ENCODE data around the gene IHH. TPM values are rescaled to one million over a fixed set of nuclear protein-coding genes. Genes with fewer than 3 reads are reported as not detected.

IHH gene
- total RNA-seq (2021), result 0.15 TPM in 2 replicates
- Bru-seq, nascent RNA, result percentile 16 among the genes with signal in this experiment
- BruChase-seq, experiment 1, labeled RNA remaining after a 2-hour chase, result not detected
- percentile 15 among the genes with signal in this experiment for BruChase-seq, experiment 2, labeled RNA remaining after a 6-hour chase
- long read RNA-seq, result 0 reads

DNA sequence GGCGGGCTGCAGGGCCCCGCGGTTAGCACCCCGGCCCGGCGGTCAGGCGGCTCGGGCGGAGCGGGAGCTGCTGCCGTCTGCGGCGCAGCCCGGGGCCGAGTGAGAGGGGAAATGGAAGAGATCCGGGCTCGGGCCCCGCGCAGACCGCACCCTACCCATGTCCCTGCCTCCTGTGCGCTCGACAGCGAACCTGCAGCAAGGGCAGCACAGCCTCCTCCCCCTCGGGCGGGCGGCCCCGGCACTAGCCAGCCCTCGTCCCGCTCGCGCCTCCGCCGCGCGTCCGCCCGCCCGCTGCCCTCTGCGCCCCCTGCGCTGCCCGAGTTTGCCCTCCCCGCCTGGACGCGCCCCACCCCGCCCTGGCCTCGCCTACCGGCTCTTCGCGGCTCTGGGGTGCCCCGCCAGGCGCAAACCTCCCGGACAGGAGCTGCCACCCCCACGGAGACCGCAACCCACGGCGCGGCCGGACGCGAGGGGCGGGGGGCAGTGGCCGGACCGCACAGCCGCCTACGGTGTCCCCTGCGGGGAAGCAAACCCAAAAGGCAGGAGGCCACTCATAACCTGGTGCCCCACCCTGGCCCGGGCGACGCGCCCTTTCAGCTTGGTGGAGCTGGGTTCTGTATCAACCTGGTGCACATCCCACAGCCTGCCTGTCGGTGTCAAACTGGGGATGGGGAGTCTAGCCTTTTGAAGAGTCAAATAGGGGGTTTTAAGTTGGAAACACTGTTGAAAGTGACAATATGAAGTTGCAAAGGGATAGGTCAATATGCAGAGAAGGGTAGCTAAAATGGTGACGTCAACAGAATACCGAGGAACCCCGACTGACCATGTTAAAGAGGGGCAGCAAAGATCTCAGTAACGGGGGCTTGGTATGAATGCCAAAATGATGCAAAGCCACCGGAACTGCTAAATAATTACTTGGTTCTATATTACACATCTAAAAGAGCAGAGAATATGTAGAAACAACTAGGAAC is at the start of gene IHH:
Gene IHH, minus strand, starts transcription at position 101 of the 971 bp plus-strand sequence. CDS start 454 bp downstream, outside the sequence.
- BruUV-seq (replicated peaks), result no TSS peak
- H3K9me3 ChIP-seq (ENCODE audit: low read depth, low read length, poor library complexity, severe bottlenecking), result no peaks in the 10 kb centered on the region
- CTCF ChIA-PET, result interaction anchor here (0.6 kb wide), 1 partner anchor 58 kb away, joined by 3 read pairs; no protein-coding TSS in a partner anchor
- TF ChIP-seq EZH2 (IDR thresholded peaks at IDR 0.05; ENCODE audit: borderline replicate concordance, low read depth, low read length, poor library complexity, severe bottlenecking), result peak; percentile 100
- TF ChIP-seq, protein P1, sequence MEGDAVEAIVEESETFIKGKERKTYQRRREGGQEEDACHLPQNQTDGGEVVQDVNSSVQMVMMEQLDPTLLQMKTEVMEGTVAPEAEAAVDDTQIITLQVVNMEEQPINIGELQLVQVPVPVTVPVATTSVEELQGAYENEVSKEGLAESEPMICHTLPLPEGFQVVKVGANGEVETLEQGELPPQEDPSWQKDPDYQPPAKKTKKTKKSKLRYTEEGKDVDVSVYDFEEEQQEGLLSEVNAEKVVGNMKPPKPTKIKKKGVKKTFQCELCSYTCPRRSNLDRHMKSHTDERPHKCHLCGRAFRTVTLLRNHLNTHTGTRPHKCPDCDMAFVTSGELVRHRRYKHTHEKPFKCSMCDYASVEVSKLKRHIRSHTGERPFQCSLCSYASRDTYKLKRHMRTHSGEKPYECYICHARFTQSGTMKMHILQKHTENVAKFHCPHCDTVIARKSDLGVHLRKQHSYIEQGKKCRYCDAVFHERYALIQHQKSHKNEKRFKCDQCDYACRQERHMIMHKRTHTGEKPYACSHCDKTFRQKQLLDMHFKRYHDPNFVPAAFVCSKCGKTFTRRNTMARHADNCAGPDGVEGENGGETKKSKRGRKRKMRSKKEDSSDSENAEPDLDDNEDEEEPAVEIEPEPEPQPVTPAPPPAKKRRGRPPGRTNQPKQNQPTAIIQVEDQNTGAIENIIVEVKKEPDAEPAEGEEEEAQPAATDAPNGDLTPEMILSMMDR (conservative IDR thresholded peaks at IDR 0.05; ENCODE audit: low read depth, low read length), result no peak
- no peak within 1 kb of the TSS for H3K27ac ChIP-seq (ENCODE audit: low read depth, low read length, poor library complexity, severe bottlenecking)
- POLR2A ChIA-PET (ENCODE audit: low non-redundant PET), result interaction anchor here (0.7 kb wide), 1 partner anchor 327 kb away, joined by 7 read pairs; the partner anchor contains the start of gene DNPEP
- DNase-seq (ENCODE audit: low spot score), result no peak
- H3K27me3 ChIP-seq (replicated peaks; ENCODE audit: insufficient read depth, low read depth, low read length, poor library complexity), result peaks cover 95% of the 10 kb centered on the region
- no peaks in the 10 kb centered on the region for H3K4me1 ChIP-seq (ENCODE audit: insufficient read depth, low read length, poor library complexity, severe bottlenecking)
- H3K36me3 ChIP-seq (ENCODE audit: insufficient read depth, low read length, poor library complexity, severe bottlenecking), result no peaks in the 10 kb centered on the region
- H3K4me3 ChIP-seq (ENCODE audit: low read depth, low read length, poor library complexity, severe bottlenecking), result no peak within 1 kb of the TSS
- intact Hi-C loops (cut with micrococcal nuclease; ENCODE audit: unreplicated experiment), result no loop called here

DNA sequence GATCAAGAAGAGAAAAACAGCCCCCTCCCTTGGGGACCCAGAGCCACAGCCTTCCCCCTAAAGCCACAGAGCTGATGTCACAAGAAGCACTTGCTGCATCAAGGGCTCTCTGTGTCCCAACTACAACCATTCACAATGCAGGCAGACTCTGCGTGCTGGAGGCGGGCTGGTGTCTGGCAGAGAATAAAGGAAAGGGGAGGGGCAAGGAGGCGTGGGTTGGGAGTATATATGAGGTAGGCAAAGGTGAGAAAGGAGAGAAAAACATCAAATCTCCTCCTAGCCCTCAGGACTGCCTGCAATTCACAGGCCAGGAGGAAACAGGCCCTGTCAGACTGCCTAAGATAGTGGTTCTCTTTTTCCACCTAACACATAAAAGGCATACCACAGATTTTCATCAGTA is 48.8 kb upstream of the IHH start:
- Histone ChIP-seq H3K27me3 (replicated peaks; ENCODE audit: insufficient read depth, low read depth, low read length, poor library complexity) (no peaks in the 10 kb centered on the region), H3K36me3 (ENCODE audit: insufficient read depth, low read length, poor library complexity, severe bottlenecking) (no peaks in the 10 kb centered on the region), H3K27ac (ENCODE audit: low read depth, low read length, poor library complexity, severe bottlenecking) (no peak overlapping the region), H3K4me3 (ENCODE audit: low read depth, low read length, poor library complexity, severe bottlenecking) (no peak overlapping the region), H3K4me1 (ENCODE audit: insufficient read depth, low read length, poor library complexity, severe bottlenecking) (no peaks in the 10 kb centered on the region), H3K9me3 (ENCODE audit: low read depth, low read length, poor library complexity, severe bottlenecking) (no peaks in the 10 kb centered on the region)
- TF ChIP-seq EZH2 (IDR thresholded peaks at IDR 0.05; ENCODE audit: borderline replicate concordance, low read depth, low read length, poor library complexity, severe bottlenecking), result no peak
- TF ChIP-seq, protein P1 (conservative IDR thresholded peaks at IDR 0.05; ENCODE audit: low read depth, low read length), result no peak
- no TSS peak for BruUV-seq (replicated peaks)
- ChIA-PET CTCF (interaction anchor here (1.5 kb wide), 1 partner anchor 80 kb away, joined by 3 read pairs; no protein-coding TSS in a partner anchor), POLR2A (ENCODE audit: low non-redundant PET) (no interaction called here)
- intact Hi-C loops (cut with micrococcal nuclease; ENCODE audit: unreplicated experiment), result no loop called here
- DNase-seq (ENCODE audit: low spot score), result no peak

DNA sequence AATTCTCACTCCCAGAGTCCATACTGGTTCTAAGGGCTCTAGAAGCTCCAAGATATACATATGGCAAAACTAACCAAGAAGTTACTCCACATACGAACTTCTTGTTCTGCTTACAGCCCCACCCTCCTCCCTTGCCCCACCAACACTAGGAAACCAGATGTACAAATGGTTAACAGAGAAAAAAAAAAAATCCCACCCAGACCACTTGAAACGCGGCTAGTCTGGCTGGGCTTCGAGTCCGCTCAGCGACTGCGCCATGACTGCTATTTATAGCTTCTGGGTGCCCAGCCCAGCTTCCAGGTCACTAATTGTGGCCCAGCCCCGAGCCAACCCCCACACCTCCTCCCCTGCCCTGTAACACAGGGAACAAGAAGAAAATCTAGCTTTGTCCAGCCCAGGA is 47.0 kb upstream of the IHH start:
- Histone ChIP-seq H3K4me1 (ENCODE audit: insufficient read depth, low read length, poor library complexity, severe bottlenecking) (no peaks in the 10 kb centered on the region), H3K27me3 (replicated peaks; ENCODE audit: insufficient read depth, low read depth, low read length, poor library complexity) (no peaks in the 10 kb centered on the region), H3K27ac (ENCODE audit: low read depth, low read length, poor library complexity, severe bottlenecking) (no peak overlapping the region), H3K9me3 (ENCODE audit: low read depth, low read length, poor library complexity, severe bottlenecking) (no peaks in the 10 kb centered on the region), H3K36me3 (ENCODE audit: insufficient read depth, low read length, poor library complexity, severe bottlenecking) (no peaks in the 10 kb centered on the region), H3K4me3 (ENCODE audit: low read depth, low read length, poor library complexity, severe bottlenecking) (no peak overlapping the region)
- TF ChIP-seq, protein P1 (conservative IDR thresholded peaks at IDR 0.05; ENCODE audit: low read depth, low read length), result no peak
- no peak for TF ChIP-seq EZH2 (IDR thresholded peaks at IDR 0.05; ENCODE audit: borderline replicate concordance, low read depth, low read length, poor library complexity, severe bottlenecking)
- no TSS peak for BruUV-seq (replicated peaks)
- CTCF ChIA-PET, result no interaction called here
- intact Hi-C loops (cut with micrococcal nuclease; ENCODE audit: unreplicated experiment), result no loop called here
- DNase-seq (ENCODE audit: low spot score), result no peak
- POLR2A ChIA-PET (ENCODE audit: low non-redundant PET), result no interaction called here

Data from A673 (cell line).